Measurements from ENCODE around the gene IQSEC2. TPM values are rescaled to one million over a fixed set of nuclear protein-coding genes. Genes with fewer than 3 reads are reported as not detected.

IQSEC2 gene
- 11.4 TPM for total RNA-seq

DNA sequence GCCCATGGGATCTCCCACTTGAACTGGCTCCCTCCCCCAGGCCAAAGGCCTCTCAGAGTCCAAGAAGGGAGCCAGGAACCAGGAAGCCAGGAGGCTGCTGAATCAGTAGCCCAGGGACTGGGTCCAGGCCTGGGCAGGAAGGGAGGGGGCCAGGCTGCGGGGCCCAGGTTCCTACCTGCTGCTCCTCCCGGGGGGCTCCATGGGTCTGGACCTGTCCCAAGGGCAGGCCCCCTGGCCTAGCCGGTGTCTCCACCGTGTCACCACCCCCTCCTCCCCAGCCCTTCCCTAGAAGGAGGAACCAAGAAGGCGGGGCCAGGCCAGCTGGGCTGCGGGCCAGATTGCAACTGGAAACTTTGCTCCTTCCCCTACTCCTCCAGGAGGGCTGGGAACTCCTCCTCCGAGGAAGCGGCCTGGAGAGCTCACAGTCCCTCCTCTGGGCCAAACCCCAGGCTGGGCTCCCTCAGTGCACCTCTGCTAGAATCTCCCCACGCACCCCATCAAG is at the start of gene IQSEC2:
TSS of gene IQSEC2 (minus strand) at position 264 of the 502 bp plus-strand sequence.

DNA sequence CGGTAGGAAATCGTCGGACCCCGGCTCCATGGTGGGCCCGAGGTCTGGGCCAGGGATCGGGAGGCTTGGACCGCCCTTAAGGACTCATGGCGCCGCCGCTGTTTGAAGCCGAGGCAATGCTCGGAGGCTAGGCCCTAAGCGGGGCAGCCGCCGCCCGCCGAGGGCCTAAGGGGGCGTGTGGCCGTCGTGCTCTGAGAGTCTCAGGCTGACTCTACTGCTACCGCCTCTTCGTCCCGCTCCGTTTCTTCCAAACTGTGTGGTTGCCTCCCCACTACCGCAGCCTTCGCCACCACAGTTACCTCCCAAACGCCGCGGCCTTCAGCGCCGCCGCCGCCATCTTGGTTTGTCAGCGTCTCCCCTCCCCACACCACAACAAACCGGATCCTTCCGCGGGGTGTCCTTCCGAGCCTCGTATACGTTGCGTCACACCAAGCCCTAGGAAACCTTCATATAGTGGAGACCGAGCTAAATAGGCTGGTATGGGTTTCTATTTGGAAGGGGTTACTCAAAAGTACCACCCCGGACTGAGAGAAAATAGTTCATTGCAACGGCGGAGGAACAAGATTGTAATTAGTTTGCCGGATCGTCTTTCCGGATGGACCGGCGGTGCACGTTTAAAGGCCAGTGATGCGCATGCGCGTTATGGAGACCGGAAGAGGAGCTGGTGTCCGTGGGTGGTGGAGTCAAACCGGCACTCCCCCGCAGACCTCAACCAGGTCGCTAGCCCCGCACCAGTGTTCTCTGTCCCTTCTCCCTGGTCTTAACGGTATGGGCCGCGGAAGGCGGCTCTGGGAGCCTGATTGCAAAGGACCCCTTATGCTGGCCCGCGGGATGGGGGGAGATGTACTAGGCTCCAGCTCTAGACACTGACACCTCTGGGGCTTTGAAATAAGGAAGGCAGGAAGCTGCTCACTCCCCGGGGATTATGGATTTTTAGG is 56.3 kb downstream of the IQSEC2 start, which contains the start of gene KDM5C:
TSS of gene KDM5C (minus strand) at position 348 of the 938 bp plus-strand sequence. CDS start at position 30, 318 bp downstream.

Small RNA genes lying within 50 kb of the gene (small RNA-seq; reads per million reads assigned to genes)
- gene RF00019 (ENCODE audit: low replicate concordance) = not detected

Other genes starting within 250 kb of the IQSEC2 start
- 13.7 TPM for gene GPR173, start 232.8 kb downstream of the IQSEC2 start, total RNA-seq
- 22.5 TPM for gene TSPYL2, start 199.2 kb downstream of the IQSEC2 start, total RNA-seq
- 29.0 TPM for gene KANTR, start 187.4 kb downstream of the IQSEC2 start, total RNA-seq
- 117 TPM for gene KDM5C, start 56.4 kb downstream of the IQSEC2 start, total RNA-seq
- 17.9 TPM for gene SMC1A, start 141.1 kb upstream of the IQSEC2 start, total RNA-seq
- 3.9 TPM for gene RIBC1, start 141.3 kb upstream of the IQSEC2 start, total RNA-seq
- gene HSD17B10, start 152.8 kb upstream of the IQSEC2 start, total RNA-seq = 66.6 TPM

Data from metanephros (tissue), 2 donors.